GM18951 (cell line): ENCODE results near the gene TMEM203.

Experiments used
- POLR2A ChIP-seq: IDR thresholded peaks from 4 replicates; pipeline ENCODE4 v1.6.1; 2011; ENCODE audit warnings: mild to moderate bottlenecking; ENCODE audit not compliant: insufficient read length, insufficient read depth; ENCODE audit errors: extremely low read depth
- in situ Hi-C: fragments of 300-500 bp; cut with MboI; formaldehyde crosslinking; loops from one replicate; pipeline ENCODE4 v1.12.0; 2022; ENCODE audit warnings: low sequenced_read_pairs, mixed read lengths, inconsistent platforms; ENCODE audit not compliant: unreplicated experiment

Gene TMEM203

GRCh38 chr9:137229903-137230704 is 24.7 kb upstream of the TMEM203 start:
- in situ Hi-C loops: loop anchor here (10.0 kb wide), 1 partner anchor 105 kb away; no protein-coding TSS in a partner anchor
- TF ChIP-seq POLR2A: no peak

- no peak for TF ChIP-seq POLR2A
- in situ Hi-C loops: loop anchor here (10.0 kb wide), 1 partner anchor 104 kb away; no protein-coding TSS in a partner anchor
Measured at GRCh38 chr9:137228968-137229896, 23.8 kb upstream of the TMEM203 start.

GRCh38 chr9:137228506-137228967 is 23.1 kb upstream of the TMEM203 start:
- in situ Hi-C loops: loop anchor here (10.0 kb wide), 1 partner anchor 104 kb away; no protein-coding TSS in a partner anchor
- no peak for TF ChIP-seq POLR2A

GRCh38 chr9:137227853-137228505 is 22.5 kb upstream of the TMEM203 start:
- TF ChIP-seq POLR2A: no peak
- in situ Hi-C loops: loop anchor here (10.0 kb wide), 1 partner anchor 103 kb away; no protein-coding TSS in a partner anchor

- TF ChIP-seq POLR2A: no peak
- in situ Hi-C loops: loop anchor here (10.0 kb wide), 1 partner anchor 102 kb away; no protein-coding TSS in a partner anchor
Measured at GRCh38 chr9:137227054-137227852, 21.8 kb upstream of the TMEM203 start, which contains the start of gene RNF224. TSS of gene RNF224 (plus strand) at chr9:137227502. CDS start at chr9:137228336, 834 bp downstream.

- in situ Hi-C loops: loop anchor here (10.0 kb wide), 1 partner anchor 102 kb away; no protein-coding TSS in a partner anchor
Measured at GRCh38 chr9:137226338-137227053, 21.0 kb upstream of the TMEM203 start.

GRCh38 chr9:137225699-137226331 is 20.4 kb upstream of the TMEM203 start:
- in situ Hi-C loops: loop anchor here (10.0 kb wide), 1 partner anchor 101 kb away; no protein-coding TSS in a partner anchor
- no peak for TF ChIP-seq POLR2A

More at GRCh38 chr9:137226338-137227053, 21.0 kb upstream of the TMEM203 start:
- TF ChIP-seq POLR2A: no peak

GRCh38 chr9:137224830-137225694 is 19.6 kb upstream of the TMEM203 start, which contains the start of gene CYSRT1:
TSS of gene CYSRT1 (plus strand) at chr9:137225174. CDS start at chr9:137225622, 448 bp downstream.
- in situ Hi-C loops: loop anchor here (10.0 kb wide), 1 partner anchor 100 kb away; no protein-coding TSS in a partner anchor
- no peak for TF ChIP-seq POLR2A

GRCh38 chr9:137223078-137223970 is 17.9 kb upstream of the TMEM203 start:
- in situ Hi-C loops: loop anchor here (10.0 kb wide), 1 partner anchor 99 kb away; no protein-coding TSS in a partner anchor

More at GRCh38 chr9:137223078-137223970, 17.9 kb upstream of the TMEM203 start:
- peak; percentile 86 for TF ChIP-seq POLR2A
